Right lobe of liver (tissue), 4 donors: ENCODE measurements around the gene MT1G.

Experiments
- POLR2A ChIP-seq: fragments of 450-650 bp; IDR thresholded peaks from one replicate; pipeline ENCODE4 v1.6.1; 2017; ENCODE audit warnings: antibody characterized with exemption, mild to moderate bottlenecking
- TF ChIP-seq, protein P1 (sequence below), 4 donors: fragments of 200-600 bp in 3 of 4; fragments of 450-650 bp in 1 of 4; IDR thresholded peaks; one replicate each; pipeline versions ENCODE4 v1.5.1 to v1.8.0; 2016 to 2022; ENCODE audit warnings: antibody characterized with exemption in 4 of 4, mild to moderate bottlenecking in 2 of 4
- donor health status: DM: no; HTN: no; CAD: no.
- donor health status: DM: no; HTN: no; CAD: no.
- donor health status: DM: no; HTN: yes; CAD: no.

DNA sequence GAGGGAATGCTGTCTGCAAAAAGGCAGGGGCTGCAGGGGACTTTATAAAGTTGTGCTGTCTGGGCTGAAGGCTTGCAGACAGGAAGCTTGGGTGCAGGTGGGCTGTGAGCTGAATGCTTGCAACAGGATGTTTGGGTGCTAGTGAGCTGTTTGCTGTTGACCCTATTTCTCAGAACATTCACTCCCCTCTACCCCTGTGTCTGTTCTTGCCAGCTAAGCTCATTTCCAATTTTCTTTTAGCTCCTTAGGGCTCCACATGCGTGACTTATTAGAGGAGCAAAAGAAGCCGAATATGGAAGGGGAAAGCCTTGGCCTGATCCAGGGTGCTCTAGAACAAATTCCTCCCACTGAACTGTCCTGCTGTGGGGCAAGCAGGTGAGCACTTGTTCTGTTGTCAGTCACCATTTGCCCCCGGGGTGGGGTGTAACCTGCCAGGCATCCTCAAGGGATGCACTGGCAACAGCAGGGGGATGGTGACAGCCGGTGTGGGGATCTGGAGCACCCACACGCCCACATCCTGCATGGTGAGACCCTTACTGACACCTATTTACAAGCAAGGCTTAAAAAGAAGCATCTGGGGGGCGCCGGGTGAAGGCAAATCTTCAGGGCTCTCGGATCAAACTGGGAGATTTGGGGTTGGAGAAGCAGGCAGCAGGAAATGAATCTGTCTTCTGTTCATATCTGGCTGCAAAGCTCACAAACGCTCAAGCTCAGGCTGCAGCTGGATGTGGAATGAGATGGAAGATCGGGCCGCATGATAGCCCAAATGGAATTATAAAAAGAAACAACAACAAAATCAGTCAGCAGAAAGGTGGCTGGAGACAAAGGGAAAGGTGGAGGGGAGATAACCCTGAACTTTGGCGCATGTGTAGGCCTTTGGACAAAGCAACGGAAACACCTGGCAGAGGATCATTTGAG is 40.9 kb upstream of the MT1G start:
- TF ChIP-seq, protein P1, sequence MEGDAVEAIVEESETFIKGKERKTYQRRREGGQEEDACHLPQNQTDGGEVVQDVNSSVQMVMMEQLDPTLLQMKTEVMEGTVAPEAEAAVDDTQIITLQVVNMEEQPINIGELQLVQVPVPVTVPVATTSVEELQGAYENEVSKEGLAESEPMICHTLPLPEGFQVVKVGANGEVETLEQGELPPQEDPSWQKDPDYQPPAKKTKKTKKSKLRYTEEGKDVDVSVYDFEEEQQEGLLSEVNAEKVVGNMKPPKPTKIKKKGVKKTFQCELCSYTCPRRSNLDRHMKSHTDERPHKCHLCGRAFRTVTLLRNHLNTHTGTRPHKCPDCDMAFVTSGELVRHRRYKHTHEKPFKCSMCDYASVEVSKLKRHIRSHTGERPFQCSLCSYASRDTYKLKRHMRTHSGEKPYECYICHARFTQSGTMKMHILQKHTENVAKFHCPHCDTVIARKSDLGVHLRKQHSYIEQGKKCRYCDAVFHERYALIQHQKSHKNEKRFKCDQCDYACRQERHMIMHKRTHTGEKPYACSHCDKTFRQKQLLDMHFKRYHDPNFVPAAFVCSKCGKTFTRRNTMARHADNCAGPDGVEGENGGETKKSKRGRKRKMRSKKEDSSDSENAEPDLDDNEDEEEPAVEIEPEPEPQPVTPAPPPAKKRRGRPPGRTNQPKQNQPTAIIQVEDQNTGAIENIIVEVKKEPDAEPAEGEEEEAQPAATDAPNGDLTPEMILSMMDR (IDR thresholded peaks at IDR 0.05) = no peak
- TF ChIP-seq POLR2A = no peak
